ENCODE results near the gene MTA1. TPM values are rescaled to one million over a fixed set of nuclear protein-coding genes. Genes with fewer than 3 reads are reported as not detected.

The MTA1 gene
- total RNA-seq, 2 experiments from 2014 or later, result 103 to 217 TPM

DNA sequence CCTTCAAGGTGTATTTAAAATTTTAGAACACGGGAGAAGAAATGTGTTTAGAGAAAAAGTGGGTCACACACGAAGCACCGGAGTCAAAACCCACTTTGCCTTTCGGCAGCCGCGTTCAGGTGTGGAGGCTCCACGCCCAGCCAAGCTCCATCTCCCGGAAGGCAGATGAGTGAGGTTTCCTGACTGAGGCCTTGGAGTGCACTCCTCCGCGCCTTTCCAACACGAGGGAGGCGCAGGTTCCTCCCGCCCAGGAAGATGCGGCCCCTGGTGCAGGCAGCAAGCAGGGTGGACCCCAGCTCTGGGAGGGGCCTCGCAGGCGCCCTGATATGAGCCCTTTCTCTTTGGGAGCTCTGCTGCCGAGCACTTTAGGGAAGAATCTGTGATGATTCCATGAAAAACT, 22.5 kb downstream of the MTA1 start:
- CTCF ChIA-PET (ENCODE audit: unreplicated experiment), result no interaction called here
- POLR2A ChIA-PET, result no interaction called here

DNA sequence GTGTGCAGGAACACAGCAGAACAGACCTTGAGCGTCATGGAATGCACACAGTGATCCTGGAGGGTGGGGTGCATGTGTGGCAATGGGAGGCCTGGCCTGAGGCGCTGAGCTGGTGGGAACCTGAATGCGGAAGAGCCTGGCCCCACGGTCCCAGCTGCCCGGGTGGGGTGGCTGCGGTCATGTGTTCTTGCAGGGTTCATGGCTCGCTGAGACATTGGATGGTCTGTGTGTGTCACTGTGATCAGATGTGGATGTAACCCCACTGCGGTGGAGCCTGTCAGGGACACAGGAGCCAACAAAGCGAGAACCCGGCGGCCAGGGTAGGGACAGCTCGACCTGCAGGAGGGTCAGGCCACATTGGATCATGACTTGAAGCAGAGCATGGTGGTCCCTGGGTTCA, 23.2 kb downstream of the MTA1 start:
- no peak overlapping the region for H2AFZ ChIP-seq (ENCODE audit: low read length)
- BruUV-seq (replicated peaks), result no TSS peak
- H3K27ac ChIP-seq (ENCODE audit: low read depth, low read length, poor library complexity, severe bottlenecking), result no peak overlapping the region
- peaks cover 54% of the 10 kb centered on the region for H3K36me3 ChIP-seq (ENCODE audit: insufficient read depth, low read length)
- CTCF ChIA-PET (ENCODE audit: unreplicated experiment), result no interaction called here
- no peak overlapping the region for H3K4me2 ChIP-seq (ENCODE audit: low read length)
- no peaks in the 10 kb centered on the region for H3K9me3 ChIP-seq (ENCODE audit: low read length)
- POLR2A ChIA-PET, result no interaction called here
- intact Hi-C loops (cut with micrococcal nuclease; ENCODE audit: unreplicated experiment), result no loop called here
- no peak for DNase-seq (ENCODE audit: low spot score)
- no peak overlapping the region for H3K4me3 ChIP-seq (ENCODE audit: low read depth, low read length, poor library complexity, severe bottlenecking)
- 0 out of 2 replicates have a peak, but pooled peaks cover 3% of the 10 kb centered on the region for H4K20me1 ChIP-seq (ENCODE audit: insufficient read depth, low read length)
- TF ChIP-seq, protein P1, sequence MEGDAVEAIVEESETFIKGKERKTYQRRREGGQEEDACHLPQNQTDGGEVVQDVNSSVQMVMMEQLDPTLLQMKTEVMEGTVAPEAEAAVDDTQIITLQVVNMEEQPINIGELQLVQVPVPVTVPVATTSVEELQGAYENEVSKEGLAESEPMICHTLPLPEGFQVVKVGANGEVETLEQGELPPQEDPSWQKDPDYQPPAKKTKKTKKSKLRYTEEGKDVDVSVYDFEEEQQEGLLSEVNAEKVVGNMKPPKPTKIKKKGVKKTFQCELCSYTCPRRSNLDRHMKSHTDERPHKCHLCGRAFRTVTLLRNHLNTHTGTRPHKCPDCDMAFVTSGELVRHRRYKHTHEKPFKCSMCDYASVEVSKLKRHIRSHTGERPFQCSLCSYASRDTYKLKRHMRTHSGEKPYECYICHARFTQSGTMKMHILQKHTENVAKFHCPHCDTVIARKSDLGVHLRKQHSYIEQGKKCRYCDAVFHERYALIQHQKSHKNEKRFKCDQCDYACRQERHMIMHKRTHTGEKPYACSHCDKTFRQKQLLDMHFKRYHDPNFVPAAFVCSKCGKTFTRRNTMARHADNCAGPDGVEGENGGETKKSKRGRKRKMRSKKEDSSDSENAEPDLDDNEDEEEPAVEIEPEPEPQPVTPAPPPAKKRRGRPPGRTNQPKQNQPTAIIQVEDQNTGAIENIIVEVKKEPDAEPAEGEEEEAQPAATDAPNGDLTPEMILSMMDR (conservative IDR thresholded peaks at IDR 0.05; ENCODE audit: low read length), result no peak
- no peak for TF ChIP-seq EZH2phosphoT487 (IDR thresholded peaks at IDR 0.05; ENCODE audit: borderline replicate concordance, low read depth, low read length)
- H3K9me2 ChIP-seq (ENCODE audit: insufficient read depth, low read length), result no peaks in the 10 kb centered on the region
- peaks cover 9% of the 10 kb centered on the region for H3K79me2 ChIP-seq (ENCODE audit: insufficient read depth, low read depth, low read length)
- H3K4me1 ChIP-seq (ENCODE audit: insufficient read depth, low read length, poor library complexity, severe bottlenecking), result no peaks in the 10 kb centered on the region

More for the DNA sequence above, 22.5 kb downstream of the MTA1 start:
- intact Hi-C loops (cut with micrococcal nuclease; ENCODE audit: unreplicated experiment), result no loop called here
- BruUV-seq (replicated peaks), result TSS peak; percentile 51
- Histone ChIP-seq H3K4me1 (ENCODE audit: insufficient read depth, low read length, poor library complexity, severe bottlenecking) (no peaks in the 10 kb centered on the region), H3K9me3 (ENCODE audit: low read length) (no peaks in the 10 kb centered on the region), H3K4me2 (ENCODE audit: low read length) (no peak overlapping the region), H2AFZ (ENCODE audit: low read length) (no peak overlapping the region), H3K4me3 (ENCODE audit: low read depth, low read length, poor library complexity, severe bottlenecking) (no peak overlapping the region), H3K9me2 (ENCODE audit: insufficient read depth, low read length) (no peaks in the 10 kb centered on the region), H3K36me3 (ENCODE audit: insufficient read depth, low read length) (peaks cover 61% of the 10 kb centered on the region), H3K79me2 (ENCODE audit: insufficient read depth, low read depth, low read length) (peaks cover 15% of the 10 kb centered on the region), H3K27ac (ENCODE audit: low read depth, low read length, poor library complexity, severe bottlenecking) (no peak overlapping the region), H4K20me1 (ENCODE audit: insufficient read depth, low read length) (0 out of 2 replicates have a peak, but pooled peaks cover 6% of the 10 kb centered on the region)
- TF ChIP-seq, protein P1 (conservative IDR thresholded peaks at IDR 0.05; ENCODE audit: low read length), result no peak
- TF ChIP-seq EZH2phosphoT487 (IDR thresholded peaks at IDR 0.05; ENCODE audit: borderline replicate concordance, low read depth, low read length), result no peak
- DNase-seq (ENCODE audit: low spot score), result no peak

DNA sequence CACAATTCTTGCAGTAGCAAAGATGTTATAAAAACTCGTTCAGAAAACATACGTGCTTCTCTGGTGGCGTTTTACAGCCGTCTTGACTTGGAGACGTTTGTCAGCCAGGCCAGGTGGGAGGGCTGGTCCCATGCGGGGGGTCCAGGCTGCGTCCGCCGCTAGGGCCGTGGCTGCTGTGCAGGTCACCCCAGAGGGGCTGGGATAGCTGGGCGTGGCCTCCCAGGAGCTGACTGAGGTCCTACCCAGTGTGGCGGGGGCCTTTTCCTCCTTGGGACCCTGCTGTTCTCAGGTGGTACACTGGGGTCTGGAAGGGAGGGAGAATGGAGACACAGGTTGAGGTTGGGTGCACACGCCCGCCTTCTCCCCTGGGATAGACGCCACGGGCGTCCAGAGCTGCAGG, 25.2 kb downstream of the MTA1 start:
- ChIA-PET POLR2A (no interaction called here), CTCF (ENCODE audit: unreplicated experiment) (no interaction called here)
- DNase-seq (ENCODE audit: low spot score), result no peak
- H3K9me2 ChIP-seq (ENCODE audit: insufficient read depth, low read length), result no peaks in the 10 kb centered on the region
- H4K20me1 ChIP-seq (ENCODE audit: insufficient read depth, low read length), result no peaks in the 10 kb centered on the region
- H3K27ac ChIP-seq (ENCODE audit: low read depth, low read length, poor library complexity, severe bottlenecking), result no peak overlapping the region
- H3K4me1 ChIP-seq (ENCODE audit: insufficient read depth, low read length, poor library complexity, severe bottlenecking), result no peaks in the 10 kb centered on the region
- peaks cover 38% of the 10 kb centered on the region for H3K36me3 ChIP-seq (ENCODE audit: insufficient read depth, low read length)
- no peaks in the 10 kb centered on the region for H3K79me2 ChIP-seq (ENCODE audit: insufficient read depth, low read depth, low read length)
- H3K4me2 ChIP-seq (ENCODE audit: low read length), result no peak overlapping the region
- no TSS peak for BruUV-seq (replicated peaks)
- H3K4me3 ChIP-seq (ENCODE audit: low read depth, low read length, poor library complexity, severe bottlenecking), result no peak overlapping the region
- H2AFZ ChIP-seq (ENCODE audit: low read length), result no peak overlapping the region
- TF ChIP-seq, protein P1 (conservative IDR thresholded peaks at IDR 0.05; ENCODE audit: low read length), result no peak
- TF ChIP-seq EZH2phosphoT487 (IDR thresholded peaks at IDR 0.05; ENCODE audit: borderline replicate concordance, low read depth, low read length), result no peak
- intact Hi-C loops (cut with micrococcal nuclease; ENCODE audit: unreplicated experiment), result no loop called here
- H3K9me3 ChIP-seq (ENCODE audit: low read length), result no peaks in the 10 kb centered on the region

All from OCI-LY7 (cell line).